H1 (cell line): ENCODE results near the gene PORCN. TPM values are rescaled to one million over a fixed set of nuclear protein-coding genes. Genes with fewer than 3 reads are reported as not detected.

ENCODE experiments used
- CTCF ChIA-PET: fragments of 300-600 bp; sonication (Branson Sonifier 250); formaldehyde crosslinking; loops from one replicate; lab custom pipeline; 2021; ENCODE audit not compliant: partially characterized antibody; lab: Charles Lee
- POLR2A ChIA-PET: fragments of 300-600 bp; sonication (Branson Sonifier 250); formaldehyde crosslinking; loops from one replicate; lab custom pipeline; 2021; ENCODE audit warnings: inconsistent platforms; ENCODE audit not compliant: partially characterized antibody; lab: Charles Lee
- DNase-seq, 2 experiments: peaks; one replicate each; pipeline versions ENCODE4 v3.0.0 to v3.0.0-alpha.2; 2010 to 2022; ENCODE audit warnings: low spot score in 2 of 2, low read depth in 1 of 2, mixed read lengths in 1 of 2
- FAIRE-seq: peaks from 2 replicates; lab custom pipeline; 2011; peaks lifted over from hg19 to GRCh38; lab: Jason Lieb, UNC
- H2AFZ ChIP-seq: 2 replicates; pipeline ENCODE4 v1.8.1; 2012; ENCODE audit warnings: low read length, inconsistent platforms
- H2AK5ac ChIP-seq: 2 replicates; pipeline ENCODE4 v1.6.1; 2013; ENCODE audit warnings: low read depth, low read length
- H2BK120ac ChIP-seq: replicated peaks from 2 replicates; pipeline ENCODE3; 2013; ENCODE audit warnings: low read depth, low read length, inconsistent platforms
- H2BK12ac ChIP-seq: 2 replicates; pipeline ENCODE4 v1.6.1; 2013; ENCODE audit warnings: low read depth, low read length
- H2BK15ac ChIP-seq: 2 replicates; pipeline ENCODE4 v1.6.1; 2013; ENCODE audit warnings: low read length
- H2BK20ac ChIP-seq: 2 replicates; pipeline ENCODE4 v1.6.1; 2013; ENCODE audit warnings: low read length
- H2BK5ac ChIP-seq: 2 replicates; pipeline ENCODE4 v1.6.1; 2013; ENCODE audit warnings: low read depth, low read length
- H3K14ac ChIP-seq: 2 replicates; pipeline ENCODE4 v1.6.1; 2013; ENCODE audit warnings: inconsistent platforms; ENCODE audit not compliant: insufficient read length
- H3K18ac ChIP-seq: 2 replicates; pipeline ENCODE4 v1.6.1; 2013; ENCODE audit warnings: low read length; ENCODE audit errors: extremely low read depth
- H3K23ac ChIP-seq: 2 replicates; pipeline ENCODE4 v1.6.1; 2013; ENCODE audit warnings: inconsistent platforms; ENCODE audit not compliant: insufficient read length
- H3K23me2 ChIP-seq: 2 replicates; pipeline ENCODE4 v1.6.1; 2013; ENCODE audit warnings: low read depth, low read length
- H3K27ac ChIP-seq: 2 replicates; pipeline ENCODE4 v1.6.1; 2011; ENCODE audit warnings: low read depth, low read length, inconsistent platforms
- H3K27me3 ChIP-seq, 4 experiments: replicated peaks in 1 of 4; 1 replicate in 1 of 4; 2 replicates in 3 of 4; pipeline versions ENCODE4 v1.6.1 to v1.8.1; 2011 to 2013; ENCODE audit warnings: low read length in 3 of 4, mild to moderate bottlenecking in 3 of 4, inconsistent platforms in 2 of 4, mixed read lengths in 2 of 4, moderate library complexity in 1 of 4; ENCODE audit not compliant: control insufficient read depth in 3 of 4, insufficient read depth in 3 of 4; ENCODE audit errors: extremely low read depth in 1 of 4
- H3K36me3 ChIP-seq, 4 experiments: 2 replicates each; pipeline versions ENCODE4 v1.6.1 to v1.8.1; 2011 to 2013; ENCODE audit warnings: mild to moderate bottlenecking in 4 of 4, low read length in 3 of 4, moderate library complexity in 2 of 4, control low read depth in 1 of 4, inconsistent platforms in 1 of 4; ENCODE audit not compliant: insufficient read depth in 4 of 4, control insufficient read depth in 2 of 4
- H3K4ac ChIP-seq: replicated peaks from 2 replicates; pipeline ENCODE3; 2013; ENCODE audit warnings: low read length, low read depth, mixed read lengths, inconsistent platforms; ENCODE audit not compliant: insufficient read length
- H3K4me1 ChIP-seq, 4 experiments: replicated peaks in 1 of 4; 1 replicate in 1 of 4; 2 replicates in 3 of 4; pipeline versions ENCODE4 v1.6.1 to v1.8.1; 2011 to 2013; ENCODE audit warnings: low read length in 3 of 4, inconsistent platforms in 2 of 4, mixed read lengths in 1 of 4; ENCODE audit not compliant: insufficient read depth in 4 of 4, control insufficient read depth in 3 of 4
- H3K4me2 ChIP-seq, 2 experiments: 2 replicates each; pipeline versions ENCODE4 v1.6.1 to v1.8.1; 2011 to 2013; ENCODE audit warnings: low read depth in 2 of 2, low read length in 2 of 2, control low read depth in 1 of 2, inconsistent platforms in 1 of 2, mild to moderate bottlenecking in 1 of 2; ENCODE audit not compliant: insufficient read depth in 1 of 2
- H3K4me3 ChIP-seq, 4 experiments: fragments of 200-600, 300-600 bp in 1 of 4; sonication (generic), shearing (Covaris generic), sonication (Bioruptor Twin) in 1 of 4; 2 replicates each; pipeline versions ENCODE4 v1.5.1 to v1.8.1; 2011 to 2016; ENCODE audit warnings: low read length in 4 of 4, low read depth in 3 of 4, control low read depth in 2 of 4, inconsistent platforms in 2 of 4, mild to moderate bottlenecking in 2 of 4, mixed read lengths in 1 of 4, moderate library complexity in 1 of 4; ENCODE audit not compliant: insufficient read depth in 2 of 4; ENCODE audit errors: extremely low read depth in 1 of 4
- H3K56ac ChIP-seq: replicated peaks from 2 replicates; pipeline ENCODE3; 2013; ENCODE audit warnings: low read depth, mild to moderate bottlenecking, mixed read lengths, low read length, inconsistent platforms; ENCODE audit not compliant: insufficient read length
- H3K79me1 ChIP-seq: 2 replicates; pipeline ENCODE4 v1.6.1; 2013; ENCODE audit warnings: low read depth, low read length, control low read depth
- H3K79me2 ChIP-seq, 2 experiments: 2 replicates each; pipeline versions ENCODE4 v1.6.1 to v1.8.1; 2012 to 2013; ENCODE audit warnings: low read length in 2 of 2, mild to moderate bottlenecking in 2 of 2, inconsistent platforms in 1 of 2; ENCODE audit not compliant: insufficient read depth in 2 of 2, control insufficient read depth in 1 of 2
- H3K9ac ChIP-seq, 4 experiments: replicated peaks in 1 of 4; 1 replicate in 1 of 4; 2 replicates in 3 of 4; pipeline versions ENCODE4 v1.6.1 to v1.8.1; 2011 to 2013; ENCODE audit warnings: low read depth in 3 of 4, low read length in 3 of 4, control low read depth in 2 of 4, mild to moderate bottlenecking in 2 of 4, moderate library complexity in 2 of 4, inconsistent platforms in 1 of 4; ENCODE audit errors: extremely low read depth in 1 of 4
- H3K9me3 ChIP-seq, 2 experiments: 2 replicates each; pipeline versions ENCODE4 v1.6.1 to v1.8.1; 2012 to 2013; ENCODE audit warnings: mild to moderate bottlenecking in 2 of 2, moderate library complexity in 2 of 2, control low read depth in 1 of 2, inconsistent platforms in 1 of 2, low read depth in 1 of 2, low read length in 1 of 2, mixed read lengths in 1 of 2; ENCODE audit not compliant: insufficient read depth in 2 of 2
- H4K20me1 ChIP-seq, 2 experiments: replicated peaks in 1 of 2; 2 replicates each; pipeline versions ENCODE3 to v1.8.1; 2011 to 2013; ENCODE audit warnings: inconsistent platforms in 2 of 2, low read length in 2 of 2, mild to moderate bottlenecking in 1 of 2; ENCODE audit not compliant: insufficient read depth in 2 of 2, control insufficient read depth in 1 of 2
- H4K5ac ChIP-seq: 2 replicates; pipeline ENCODE4 v1.6.1; 2013; ENCODE audit warnings: low read length, low read depth, mixed read lengths, inconsistent platforms; ENCODE audit not compliant: insufficient read length
- H4K8ac ChIP-seq: 2 replicates; pipeline ENCODE4 v1.8.0; 2013; ENCODE audit warnings: mild to moderate bottlenecking, moderate library complexity, low read length, inconsistent platforms; ENCODE audit not compliant: insufficient read depth; ENCODE audit errors: extremely low read depth
- H4K91ac ChIP-seq: replicated peaks from 2 replicates; pipeline ENCODE3; 2013; ENCODE audit warnings: low read length, mixed read lengths, inconsistent platforms; ENCODE audit not compliant: insufficient read length
- HDAC6 ChIP-seq: IDR thresholded peaks from one replicate; pipeline ENCODE4 v1.7.1; 2012; ENCODE audit warnings: low read depth, mild to moderate bottlenecking, inconsistent platforms, low read length, moderate library complexity
- NRF1 ChIP-seq: IDR thresholded peaks from 2 replicates; pipeline ENCODE4 v1.6.1; 2011; ENCODE audit warnings: mild to moderate bottlenecking, low read depth, low read length, improper control_type of control experiment
- TBP ChIP-seq: IDR thresholded peaks from 2 replicates; pipeline ENCODE4 v1.6.1; 2011; ENCODE audit warnings: low read depth, low read length, improper control_type of control experiment
- WGBS, 2 experiments: shearing (Covaris generic) in 1 of 2; methylation state at CpG; one replicate each; pipeline versions ENCODE4 v1.1.6 to v1.1.7; 2013 to 2015; ENCODE audit warnings: low lambda C conversion rate in 2 of 2, mixed read lengths in 2 of 2, inconsistent platforms in 1 of 2, low coverage in 1 of 2, missing lambda C conversion rate in 1 of 2; ENCODE audit not compliant: insufficient replicate concordance in 2 of 2, insufficient coverage in 1 of 2, insufficient read length in 1 of 2; ENCODE audit errors: extremely low coverage in 1 of 2, missing lambda C conversion rate in 1 of 2; 5-methylcytosine and 5-hydroxymethylcytosine counted together
- polyA plus RNA-seq, 7 experiments: library from polyadenylated mRNA; depleted of rRNA in 3 of 7; stranded (reverse) in 5 of 7; unstranded in 2 of 7; fragments of >200 nt in 5 of 7; fragments of 200-250 nt in 2 of 7; gene quantifications; 1 replicate in 5 of 7; 2 replicates in 1 of 7; 4 replicates in 1 of 7; pipeline versions ENCODE4 v1.2.1 to v1.2.3, GENCODE V29; 2011 to 2013; ENCODE audit warnings: missing spikeins in 2 of 7, mixed read lengths in 2 of 7
- total RNA-seq: library from RNA; stranded (reverse); fragmentation: NEBNext Ultra II Directional; extraction: Animal tissue kit (Norgen Biotek cat#: 25700); gene quantifications from 2 replicates; pipeline ENCODE4 v1.2.1, GENCODE V29; 2021

Gene PORCN
- total and polyA plus RNA-seq, 2 of the 8 experiments (the other 6 are each of a cell fraction or from before 2014, with no cell fraction given): 14.6 to 34.1 TPM

DNA sequence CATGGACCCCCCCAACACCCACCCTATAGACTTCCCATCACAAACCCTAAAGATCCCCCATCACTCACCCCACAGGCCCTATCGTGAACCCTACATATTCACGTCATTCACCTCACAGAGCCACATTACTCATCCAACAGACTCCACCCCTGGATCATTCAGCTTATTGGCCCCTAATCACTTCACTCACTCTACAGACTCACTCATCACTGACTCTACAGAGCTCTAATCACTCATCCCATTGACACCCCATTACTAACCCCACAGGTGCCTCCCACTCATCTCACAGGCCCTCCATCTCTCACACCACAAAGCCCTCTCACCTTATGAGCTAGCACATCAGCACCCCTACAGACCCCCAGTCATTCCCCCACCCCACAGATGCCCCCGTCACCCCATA, 24.4 kb downstream of the PORCN start:
- CTCF ChIA-PET: no interaction called here
- H3K27ac ChIP-seq: no peak overlapping the region
- WGBS, 2 experiments: 100% methylated on average over 2 of the region's 3 CpGs; no CpG with 5 or more reads in 1 of the 2 experiments
- no peak overlapping the region for H2BK15ac ChIP-seq
- H4K20me1 ChIP-seq: no peaks in the 10 kb centered on the region
- no peak overlapping the region for H3K23ac ChIP-seq
- FAIRE-seq (no peak), DNase-seq (no peak)
- H4K91ac ChIP-seq: no peak overlapping the region
- no peak overlapping the region for H2AFZ ChIP-seq
- no peak overlapping the region for H2AK5ac ChIP-seq
- no peaks in the 10 kb centered on the region for H3K4me1 ChIP-seq
- H2BK12ac ChIP-seq: no peak overlapping the region
- no peaks in the 10 kb centered on the region for H3K27me3 ChIP-seq
- H4K5ac ChIP-seq: no peak overlapping the region
- no peak overlapping the region for H3K4me3 ChIP-seq
- no peak overlapping the region for H3K9ac ChIP-seq
- no peak overlapping the region for H3K56ac ChIP-seq
- no peak overlapping the region for H3K4ac ChIP-seq
- peaks cover 0 to 13% (median 4%) of the 10 kb centered on the region in 4 experiments; a peak in 4 of 8 replicates for H3K36me3 ChIP-seq
- H3K4me2 ChIP-seq: no peak overlapping the region
- no peaks in the 10 kb centered on the region for H3K9me3 ChIP-seq
- no peaks in the 10 kb centered on the region for H3K23me2 ChIP-seq
- no peak overlapping the region for H3K14ac ChIP-seq
- H2BK20ac ChIP-seq: no peak overlapping the region
- H2BK120ac ChIP-seq: no peak overlapping the region
- POLR2A ChIA-PET: interaction anchor here (0.8 kb wide), 1 partner anchor 42 kb away, joined by 3 read pairs; no protein-coding TSS in a partner anchor
- H2BK5ac ChIP-seq: no peak overlapping the region
- no peaks in the 10 kb centered on the region for H3K79me2 ChIP-seq
- no peak overlapping the region for H3K18ac ChIP-seq
- no peak overlapping the region for H4K8ac ChIP-seq
- H3K79me1 ChIP-seq: no peaks in the 10 kb centered on the region
- TF ChIP-seq TBP: no peak
- TF ChIP-seq NRF1: no peak
- TF ChIP-seq HDAC6: no peak
